PFSK-1 (cell line): ENCODE measurements around the gene HTN3.

Experiments used
- FOXP2 ChIP-seq: optimal IDR thresholded peaks from 2 replicates; pipeline ENCODE3; 2011; ENCODE audit warnings: borderline replicate concordance, control low read depth, inconsistent platforms; ENCODE audit not compliant: insufficient read depth; ENCODE audit errors: extremely low read length, extremely low read depth
- POLR2AphosphoS5 ChIP-seq: IDR thresholded peaks from 2 replicates; pipeline ENCODE4 v1.6.1; 2012; ENCODE audit warnings: low read depth, mild to moderate bottlenecking, control low read depth, low read length, moderate library complexity
- SIN3A ChIP-seq: IDR thresholded peaks from 2 replicates; pipeline ENCODE4 v1.6.1; 2012; ENCODE audit warnings: mild to moderate bottlenecking, low read length, moderate library complexity, borderline replicate concordance; ENCODE audit not compliant: insufficient read depth
- TAF1 ChIP-seq: IDR thresholded peaks from 2 replicates; pipeline ENCODE4 v1.6.1; 2012; ENCODE audit warnings: low read length, control low read depth, borderline replicate concordance; ENCODE audit not compliant: insufficient read depth
- TF ChIP-seq, protein P1 (sequence below), 2 experiments: IDR thresholded peaks; 2 replicates each; pipeline versions ENCODE4 v1.6.1 to v1.8.0; 2011 to 2012; ENCODE audit warnings: low read depth in 2 of 2, low read length in 2 of 2, control low read depth in 1 of 2, inconsistent platforms in 1 of 2, mild to moderate bottlenecking in 1 of 2, moderate library complexity in 1 of 2; ENCODE audit not compliant: insufficient read depth in 1 of 2

HTN3 gene

DNA sequence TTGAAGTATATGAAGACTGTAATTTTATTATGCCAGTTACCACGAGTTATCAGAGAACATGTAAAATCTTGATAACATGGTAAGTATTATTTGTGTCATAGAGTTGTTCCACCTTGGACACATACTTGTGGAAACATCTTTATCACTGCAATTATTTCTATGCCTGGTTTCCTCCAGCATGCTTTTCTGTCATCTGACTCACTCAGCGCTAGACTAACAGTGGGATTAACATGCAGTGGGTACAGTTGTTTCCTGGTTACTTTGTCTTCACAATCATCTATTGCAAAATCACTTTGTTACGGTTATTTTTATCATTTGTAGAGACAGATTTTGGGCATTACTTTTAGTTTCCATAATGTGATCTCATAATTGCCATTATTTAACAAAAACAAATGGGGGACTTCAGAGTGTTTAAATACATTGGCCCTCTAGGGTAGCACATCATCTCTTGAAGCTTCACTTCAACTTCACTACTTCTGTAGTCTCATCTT is 32.7 kb upstream of the HTN3 start, which contains the start of gene STATH:
Gene STATH, plus strand, starts transcription at position 441 of the 491 bp plus-strand sequence. CDS start 2,472 bp downstream, outside the sequence.
- TF ChIP-seq POLR2AphosphoS5: no peak

DNA sequence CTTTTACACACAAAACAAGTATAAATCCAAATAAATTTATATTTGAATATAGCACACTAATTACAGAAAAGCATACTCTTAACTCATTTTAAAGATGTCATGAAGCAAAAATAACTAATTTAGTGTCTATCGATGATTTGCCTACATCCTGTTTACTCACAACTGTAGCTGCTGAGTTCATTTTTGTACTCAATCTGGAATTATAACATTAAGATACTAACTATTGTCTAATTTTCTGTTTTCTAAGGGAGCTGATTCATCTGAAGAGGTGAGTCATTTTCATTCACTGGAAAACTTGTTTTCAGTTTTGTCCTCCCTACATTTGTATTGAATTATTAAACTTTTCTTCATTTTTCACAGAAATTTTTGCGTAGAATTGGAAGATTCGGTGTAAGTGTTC is 28.8 kb upstream of the HTN3 start:
- TF ChIP-seq, protein P1, sequence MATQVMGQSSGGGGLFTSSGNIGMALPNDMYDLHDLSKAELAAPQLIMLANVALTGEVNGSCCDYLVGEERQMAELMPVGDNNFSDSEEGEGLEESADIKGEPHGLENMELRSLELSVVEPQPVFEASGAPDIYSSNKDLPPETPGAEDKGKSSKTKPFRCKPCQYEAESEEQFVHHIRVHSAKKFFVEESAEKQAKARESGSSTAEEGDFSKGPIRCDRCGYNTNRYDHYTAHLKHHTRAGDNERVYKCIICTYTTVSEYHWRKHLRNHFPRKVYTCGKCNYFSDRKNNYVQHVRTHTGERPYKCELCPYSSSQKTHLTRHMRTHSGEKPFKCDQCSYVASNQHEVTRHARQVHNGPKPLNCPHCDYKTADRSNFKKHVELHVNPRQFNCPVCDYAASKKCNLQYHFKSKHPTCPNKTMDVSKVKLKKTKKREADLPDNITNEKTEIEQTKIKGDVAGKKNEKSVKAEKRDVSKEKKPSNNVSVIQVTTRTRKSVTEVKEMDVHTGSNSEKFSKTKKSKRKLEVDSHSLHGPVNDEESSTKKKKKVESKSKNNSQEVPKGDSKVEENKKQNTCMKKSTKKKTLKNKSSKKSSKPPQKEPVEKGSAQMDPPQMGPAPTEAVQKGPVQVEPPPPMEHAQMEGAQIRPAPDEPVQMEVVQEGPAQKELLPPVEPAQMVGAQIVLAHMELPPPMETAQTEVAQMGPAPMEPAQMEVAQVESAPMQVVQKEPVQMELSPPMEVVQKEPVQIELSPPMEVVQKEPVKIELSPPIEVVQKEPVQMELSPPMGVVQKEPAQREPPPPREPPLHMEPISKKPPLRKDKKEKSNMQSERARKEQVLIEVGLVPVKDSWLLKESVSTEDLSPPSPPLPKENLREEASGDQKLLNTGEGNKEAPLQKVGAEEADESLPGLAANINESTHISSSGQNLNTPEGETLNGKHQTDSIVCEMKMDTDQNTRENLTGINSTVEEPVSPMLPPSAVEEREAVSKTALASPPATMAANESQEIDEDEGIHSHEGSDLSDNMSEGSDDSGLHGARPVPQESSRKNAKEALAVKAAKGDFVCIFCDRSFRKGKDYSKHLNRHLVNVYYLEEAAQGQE (IDR thresholded peaks at IDR 0.05; ENCODE audit: insufficient read depth in 1 of 2, low read depth in 2 of 2, low read length in 2 of 2): no peak
- no peak for TF ChIP-seq SIN3A
- no peak for TF ChIP-seq FOXP2
- no peak for TF ChIP-seq TAF1
- no peak for TF ChIP-seq POLR2AphosphoS5

DNA sequence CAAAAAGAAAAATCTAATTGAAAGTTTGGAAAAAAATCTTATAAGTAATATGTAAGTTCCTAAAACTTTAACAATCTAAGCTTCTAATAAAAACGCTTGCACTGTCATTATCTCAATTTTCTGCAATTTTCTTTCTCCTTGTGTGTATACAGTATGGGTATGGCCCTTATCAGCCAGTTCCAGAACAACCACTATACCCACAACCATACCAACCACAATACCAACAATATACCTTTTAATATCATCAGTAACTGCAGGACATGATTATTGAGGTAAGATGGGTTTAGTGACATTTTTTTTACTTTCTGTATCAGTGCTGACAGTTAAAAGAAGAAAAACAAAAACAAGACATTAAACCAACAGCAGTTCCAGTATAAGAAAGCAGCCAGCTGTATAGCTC is 27.5 kb upstream of the HTN3 start:
- TF ChIP-seq, protein P1 (IDR thresholded peaks at IDR 0.05; ENCODE audit: insufficient read depth in 1 of 2, low read depth in 2 of 2, low read length in 2 of 2): no peak
- TF ChIP-seq POLR2AphosphoS5 (no peak), FOXP2 (no peak), TAF1 (no peak), SIN3A (no peak)

DNA sequence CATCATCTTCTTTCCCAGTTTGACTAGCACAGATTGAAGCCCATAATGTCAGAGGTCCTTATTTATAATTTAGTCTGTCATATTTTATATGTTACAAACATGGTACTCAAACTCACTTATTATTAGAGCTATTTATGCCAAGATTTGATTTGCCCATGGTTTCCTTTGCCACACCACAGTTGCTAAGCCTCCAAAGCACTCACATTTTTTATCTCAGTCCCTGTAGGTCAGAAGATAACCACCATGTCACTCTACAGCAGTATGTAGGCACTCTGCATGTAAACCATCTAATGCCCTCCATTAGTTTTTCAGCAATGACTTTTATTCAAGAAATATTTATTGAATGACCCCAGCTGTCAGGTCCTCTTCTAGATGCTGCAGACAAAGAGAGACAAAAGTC is 25.8 kb upstream of the HTN3 start:
- TF ChIP-seq SIN3A (no peak), FOXP2 (no peak), POLR2AphosphoS5 (no peak), TAF1 (no peak)
- TF ChIP-seq, protein P1 (IDR thresholded peaks at IDR 0.05; ENCODE audit: insufficient read depth in 1 of 2, low read depth in 2 of 2, low read length in 2 of 2): no peak

DNA sequence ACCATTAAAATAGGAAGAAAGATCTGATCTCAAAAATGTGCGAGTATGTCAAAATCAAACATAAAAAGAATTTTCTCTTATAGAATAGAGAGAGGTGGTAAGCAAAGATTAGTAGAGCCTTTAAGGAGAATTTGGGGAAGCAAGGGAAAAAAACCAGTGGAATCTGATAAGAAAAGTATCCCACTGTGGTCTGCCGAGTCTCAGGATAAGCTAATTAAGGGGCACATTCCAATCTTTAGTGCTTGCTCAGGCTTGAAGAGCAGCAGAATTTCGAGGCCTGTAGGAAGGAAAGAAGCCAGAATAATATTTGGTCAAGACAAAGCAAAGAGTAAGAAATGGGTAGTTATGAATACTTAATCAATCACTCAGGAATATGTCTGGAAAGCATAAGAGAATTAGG is 19.5 kb upstream of the HTN3 start:
- TF ChIP-seq, protein P1 (IDR thresholded peaks at IDR 0.05; ENCODE audit: insufficient read depth in 1 of 2, low read depth in 2 of 2, low read length in 2 of 2): no peak
- TF ChIP-seq FOXP2 (no peak), TAF1 (no peak), SIN3A (no peak), POLR2AphosphoS5 (no peak)
